DMS53 treated with DMSO at 0.1 percent for 48 hours (cell line): ENCODE measurements around the gene HEXIM1.

Experiments
- DNase-seq: peaks from one replicate; lab custom pipeline; 2025; ENCODE audit not compliant: unreplicated experiment; lab: John Stamatoyannopoulos, UW

Gene HEXIM1

DNA sequence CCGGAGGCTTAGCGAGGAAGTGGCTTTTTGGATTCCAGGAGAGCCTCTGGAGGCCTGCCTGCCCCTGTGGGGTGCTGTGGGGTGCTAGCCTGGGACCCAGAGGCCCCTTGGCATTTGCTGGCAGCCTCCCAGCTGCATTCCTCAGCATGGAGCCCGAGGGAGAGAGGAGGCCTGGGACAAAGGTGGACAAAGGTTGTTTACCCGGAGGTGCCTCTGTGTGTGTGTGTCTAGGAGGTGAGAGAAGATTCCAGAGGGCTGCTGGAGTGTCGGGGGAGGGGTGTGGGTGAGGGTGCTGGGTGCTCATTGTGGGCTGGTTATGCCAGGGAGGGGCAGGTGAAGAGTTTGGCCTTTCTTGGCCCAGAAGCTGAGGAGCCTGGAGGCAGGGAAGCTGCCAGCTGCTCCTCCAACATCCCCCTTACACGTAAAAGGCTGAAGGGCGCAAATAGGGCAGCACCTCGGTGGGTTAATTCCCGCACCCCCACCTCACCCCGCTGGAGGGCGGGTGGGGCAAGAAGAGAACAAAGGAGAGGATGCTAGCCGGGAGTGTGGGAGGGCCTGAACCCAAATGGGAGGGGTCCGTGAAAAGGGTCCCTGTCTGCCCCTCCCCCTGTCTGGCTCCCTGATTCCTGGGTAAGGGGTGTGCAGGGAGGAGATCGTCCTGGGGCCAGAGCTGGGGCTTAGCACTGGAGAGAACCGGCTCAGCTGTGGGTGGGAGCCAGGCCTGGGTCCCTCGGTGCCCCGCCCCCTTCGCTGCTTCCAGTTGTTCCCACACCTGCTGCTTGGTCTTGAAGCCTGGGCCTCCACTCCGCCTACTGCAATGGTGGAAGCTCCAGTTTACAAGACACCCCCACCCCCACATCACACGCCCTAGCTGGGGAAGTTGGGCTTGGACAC is 23.3 kb downstream of the HEXIM1 start:
- no peak for DNase-seq

DNA sequence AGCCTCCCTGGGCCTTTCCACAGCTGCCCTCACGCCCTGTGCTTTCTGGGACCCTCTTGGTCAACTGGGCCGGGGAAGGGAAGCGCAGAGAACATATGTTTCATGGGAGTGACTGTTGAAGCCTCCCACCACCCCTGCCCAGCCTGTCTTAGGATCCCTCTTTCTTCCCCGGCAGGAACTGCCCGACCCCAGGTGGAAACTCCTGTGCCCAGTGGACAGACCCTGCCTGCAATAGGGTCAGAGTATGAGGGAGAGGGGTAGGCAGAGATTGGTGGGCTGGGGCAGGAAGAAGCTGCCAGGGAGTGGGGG is 23.9 kb downstream of the HEXIM1 start:
- no peak for DNase-seq

DNA sequence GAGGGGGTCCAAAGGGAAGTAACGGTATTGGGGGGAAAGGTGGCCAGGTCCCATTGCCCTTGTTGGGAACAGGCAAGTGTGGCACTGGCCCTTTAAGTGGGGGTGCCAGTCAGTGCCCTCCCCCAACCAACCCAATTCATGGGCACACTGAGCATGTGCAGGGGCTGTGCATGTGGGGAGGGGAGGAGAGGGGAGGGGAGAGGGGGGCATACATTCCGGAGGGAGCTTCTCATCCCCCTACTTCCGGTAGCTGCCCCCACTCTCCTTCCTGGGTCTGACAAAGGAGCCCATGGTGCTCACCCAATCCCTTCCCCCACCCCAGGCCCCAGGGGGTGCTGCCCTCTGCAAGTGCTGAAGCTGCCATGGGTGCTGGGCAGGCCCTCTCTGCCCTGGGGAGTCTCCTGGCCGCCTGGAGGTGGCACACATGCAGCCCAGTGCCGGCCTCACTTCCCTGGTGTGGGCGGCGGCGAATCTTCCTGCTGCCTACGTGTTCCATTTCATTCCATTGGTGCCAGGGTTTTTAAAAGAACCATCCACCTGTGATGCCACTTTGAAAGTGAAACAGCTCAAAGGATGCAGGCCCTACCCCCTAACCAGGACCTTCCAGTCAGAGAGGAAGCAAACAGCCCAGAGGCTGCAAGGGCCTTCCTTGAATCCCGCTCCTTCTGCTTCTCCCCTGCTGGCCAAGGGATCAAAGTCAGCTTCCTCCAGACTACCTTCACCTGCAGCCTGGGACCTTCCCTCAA is 24.4 kb downstream of the HEXIM1 start:
- no peak for DNase-seq

DNA sequence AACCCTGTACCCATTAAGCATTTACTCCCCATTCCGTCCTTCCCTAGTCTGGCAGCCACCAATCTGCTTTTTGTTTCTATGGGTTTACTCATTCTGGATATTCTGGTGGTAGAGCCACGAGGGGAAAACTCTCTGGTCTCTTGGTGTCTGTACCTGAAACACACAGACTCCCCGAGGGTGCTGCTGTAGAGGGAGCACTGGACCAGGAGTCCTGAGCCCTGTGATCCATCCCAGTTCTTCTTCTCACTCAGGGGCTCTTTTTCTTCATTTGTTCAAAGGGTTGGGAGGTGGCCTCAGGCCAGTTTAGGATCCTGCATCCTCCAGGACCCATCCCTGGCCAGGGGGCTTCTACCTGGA is 27.5 kb downstream of the HEXIM1 start:
- DNase-seq: no peak

DNA sequence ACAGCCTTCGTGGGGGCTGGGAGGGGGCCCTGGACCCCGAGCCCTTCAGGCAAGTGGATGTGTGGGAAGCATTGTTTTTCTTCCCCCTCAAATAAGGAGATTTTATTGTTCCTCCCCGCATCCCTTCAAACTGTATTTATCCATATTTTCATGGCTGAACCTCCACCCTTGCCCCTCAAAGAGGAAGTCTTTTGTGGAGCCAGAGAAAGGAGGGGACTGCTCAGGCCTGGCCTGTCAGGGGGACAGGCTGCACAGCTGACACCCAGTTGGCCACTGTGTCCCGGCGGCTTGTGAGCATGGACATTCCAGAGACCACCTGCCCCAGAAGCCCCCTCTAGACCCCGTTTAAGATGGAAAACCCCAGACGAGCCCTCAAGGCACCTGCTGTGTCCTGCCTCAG is 29.3 kb downstream of the HEXIM1 start:
- DNase-seq: no peak

DNA sequence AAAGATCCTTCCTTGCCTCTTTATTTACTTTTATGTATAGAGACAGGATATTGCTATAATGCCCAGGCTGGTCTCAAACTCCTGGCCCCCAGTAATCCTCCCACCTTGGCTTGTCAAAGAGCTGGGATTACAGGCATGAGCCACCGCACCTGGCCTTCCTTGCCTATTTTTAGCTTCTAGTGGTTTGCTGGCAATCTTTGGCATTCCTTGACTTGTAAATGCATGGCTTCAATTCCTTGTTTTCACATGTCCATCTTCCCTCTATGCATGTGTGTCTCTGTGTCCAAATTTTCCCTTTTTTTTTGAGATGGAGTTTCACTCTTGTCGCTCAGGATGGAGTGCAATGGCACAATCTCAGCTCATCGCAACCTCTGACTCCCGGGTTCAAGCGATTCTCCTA is 35.9 kb downstream of the HEXIM1 start:
- no peak for DNase-seq

DNA sequence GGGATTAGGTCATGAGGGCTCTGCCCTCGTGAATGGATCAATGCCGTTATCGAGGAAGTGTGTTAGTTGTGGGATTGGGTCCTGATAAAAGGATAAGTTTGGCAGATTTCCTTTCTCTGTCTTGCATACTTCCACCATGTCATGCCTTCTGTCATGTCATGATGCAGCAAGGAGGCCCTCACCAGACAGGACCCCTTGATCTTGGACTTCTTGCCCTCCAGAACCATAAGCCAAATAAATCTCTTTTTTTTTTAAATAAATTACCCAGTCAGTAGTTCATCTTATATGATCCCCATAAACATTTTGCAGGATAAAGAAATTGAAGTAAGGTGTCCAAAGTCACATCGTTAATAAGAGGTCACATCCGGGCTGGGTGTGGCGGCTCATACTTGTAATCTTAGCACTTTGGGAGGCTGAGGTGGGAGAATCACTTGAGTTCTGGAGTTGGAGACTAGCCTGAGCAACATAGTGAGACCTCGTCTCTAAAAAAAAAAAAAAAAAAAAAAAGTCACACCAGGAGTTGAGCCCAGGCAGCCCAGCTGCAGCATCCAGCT is 38.6 kb downstream of the HEXIM1 start:
- no peak for DNase-seq

DNA sequence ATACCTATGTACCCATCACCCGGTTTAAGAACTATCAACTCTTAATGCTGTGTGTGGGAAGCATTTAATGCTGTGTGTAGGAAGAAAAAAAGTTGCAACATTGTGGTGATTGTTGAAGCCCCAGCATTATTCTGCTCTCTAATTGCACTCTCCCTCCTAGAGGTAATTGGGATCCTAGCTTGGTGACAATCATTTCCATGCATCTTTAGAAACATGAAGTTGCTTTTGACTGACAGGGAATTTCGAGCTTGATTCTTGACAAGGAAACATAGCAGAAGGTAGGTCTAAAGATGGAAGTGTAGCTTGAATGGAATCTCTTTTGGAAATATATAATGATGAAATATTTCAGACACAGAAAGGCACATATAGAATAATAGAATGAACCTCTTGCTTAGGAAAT is 40.7 kb downstream of the HEXIM1 start:
- DNase-seq: no peak

DNA sequence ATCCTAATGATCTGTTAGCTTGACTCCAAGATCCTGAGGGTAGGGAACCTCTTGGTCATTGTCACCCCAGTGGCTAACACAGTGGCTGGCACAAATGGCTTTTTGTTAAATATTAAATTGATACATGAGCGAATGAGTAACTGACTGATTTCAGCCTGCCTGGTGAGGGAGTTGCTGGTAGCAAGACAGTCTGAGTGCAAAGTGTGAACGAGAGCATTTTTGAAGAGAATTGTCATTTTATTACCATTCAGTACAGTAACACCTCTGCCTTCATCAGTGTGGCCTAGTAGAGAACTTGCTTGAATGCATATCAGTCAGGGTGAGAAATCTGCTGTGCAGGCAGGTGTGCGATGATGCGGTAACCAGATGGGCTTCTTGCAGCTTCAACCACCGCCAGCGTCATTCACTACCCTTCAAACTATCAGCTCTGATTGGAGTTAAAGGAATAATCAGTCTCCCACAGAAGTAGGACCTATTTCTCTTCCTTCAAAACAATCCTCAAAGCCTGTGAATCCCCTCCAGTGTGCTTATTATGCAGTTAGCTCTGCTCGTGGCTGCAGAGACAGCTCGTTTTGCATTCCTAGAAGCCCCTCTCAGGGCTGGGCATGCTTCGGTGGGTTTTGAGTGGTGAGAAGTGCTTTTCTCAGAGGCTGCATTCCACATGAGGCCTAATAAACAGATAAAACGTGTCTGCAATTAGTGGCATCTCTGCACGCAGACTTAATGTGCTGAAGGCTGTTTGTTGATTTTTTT is 42.4 kb downstream of the HEXIM1 start:
- no peak for DNase-seq

DNA sequence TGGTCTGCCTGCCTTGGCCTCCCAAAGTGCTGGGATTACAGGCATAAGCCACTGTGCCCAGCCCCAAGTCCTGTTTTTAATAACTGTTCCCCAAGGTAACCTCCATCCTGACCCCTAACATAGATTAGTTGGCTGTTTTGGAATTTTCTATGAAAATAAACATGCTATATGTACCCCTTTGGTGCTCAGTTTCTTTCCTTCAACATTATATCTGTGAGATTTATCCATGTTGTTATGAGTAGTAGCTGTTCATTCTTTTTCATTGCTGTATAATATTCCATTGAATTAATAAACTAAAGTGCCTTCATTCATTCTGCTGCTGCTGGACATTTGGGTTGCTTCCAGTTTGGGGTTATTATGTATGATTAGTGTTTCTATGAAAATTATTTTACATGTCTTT is 47.1 kb downstream of the HEXIM1 start:
- DNase-seq: no peak

DNA sequence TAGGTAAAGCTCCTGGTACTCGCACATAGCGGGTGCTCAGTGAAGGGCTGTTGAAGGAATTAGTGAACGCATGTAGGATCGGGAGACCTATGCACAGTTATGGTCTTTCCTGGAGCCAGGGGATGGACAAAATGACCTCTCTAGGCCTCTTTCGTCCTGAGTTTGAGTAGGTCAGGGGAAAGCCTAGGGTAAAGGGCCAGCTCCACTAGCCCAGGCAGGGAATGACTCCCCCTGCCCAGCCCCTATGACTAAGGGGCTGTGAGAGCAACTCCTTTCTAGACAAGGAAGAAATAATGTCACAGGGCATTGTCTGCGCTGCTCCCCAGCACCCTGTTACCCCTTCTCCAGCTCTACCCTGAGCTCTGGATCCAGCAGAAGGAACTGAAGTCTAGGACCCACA is 48.8 kb downstream of the HEXIM1 start:
- DNase-seq: no peak

DNA sequence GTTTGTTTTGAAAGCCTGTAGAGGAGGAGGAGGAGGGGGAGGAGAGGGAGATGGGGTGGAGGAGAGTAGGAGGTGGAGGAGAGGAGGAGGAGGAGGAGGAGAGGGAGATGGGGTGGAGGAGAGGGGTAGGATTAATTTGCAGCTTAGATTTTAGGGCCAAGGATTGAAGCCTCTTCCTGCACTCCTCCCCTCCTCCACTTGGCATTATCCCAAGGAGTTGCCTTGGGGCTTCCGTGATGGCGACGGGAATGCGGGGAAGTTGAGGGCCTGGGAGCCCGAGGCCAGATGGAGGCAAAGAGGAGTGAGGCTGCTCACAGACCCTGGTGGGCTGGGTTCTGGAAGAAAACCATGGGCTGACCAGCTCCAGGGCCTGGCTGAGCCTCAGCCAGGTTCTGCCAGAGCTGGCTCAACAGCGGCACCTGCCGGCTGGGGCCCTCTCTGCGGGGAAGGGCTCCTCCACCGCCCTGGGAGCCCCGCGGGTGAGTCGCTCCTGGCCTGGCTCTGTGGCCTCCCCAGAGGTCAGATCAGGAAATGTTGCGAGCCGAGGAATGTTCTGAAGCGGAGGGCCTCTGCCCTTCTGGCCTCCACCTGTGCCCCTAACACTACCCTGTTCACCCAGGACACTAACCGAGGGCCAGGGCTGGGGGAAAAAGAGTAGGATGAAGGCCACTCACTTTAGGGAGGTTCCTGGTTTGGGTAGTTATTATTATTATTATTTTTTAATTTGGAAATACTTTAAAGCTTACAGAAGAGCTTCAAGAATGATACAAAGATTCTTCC is 49.5 kb downstream of the HEXIM1 start:
- DNase-seq: peak; percentile 88

DNA sequence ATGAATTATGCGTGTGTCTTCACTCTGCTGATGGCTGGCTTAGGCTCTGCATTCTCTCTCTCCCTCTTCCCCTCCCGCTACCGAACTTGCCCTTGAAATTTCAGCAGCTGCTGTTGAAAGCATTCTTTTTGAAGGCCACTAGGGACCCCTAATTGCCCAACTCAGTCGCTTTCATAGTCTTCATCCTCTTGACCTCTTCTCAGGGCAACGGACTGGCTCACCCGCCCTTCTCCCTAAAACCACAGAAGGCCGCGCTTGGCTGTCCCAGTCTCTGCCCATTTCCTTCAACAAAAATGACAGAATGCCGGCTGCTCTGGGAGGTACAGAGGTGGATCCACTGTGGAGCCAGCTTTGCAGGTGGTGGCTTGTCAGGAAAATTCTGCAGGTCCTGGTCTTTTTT is 52.4 kb downstream of the HEXIM1 start:
- DNase-seq: no peak

DNA sequence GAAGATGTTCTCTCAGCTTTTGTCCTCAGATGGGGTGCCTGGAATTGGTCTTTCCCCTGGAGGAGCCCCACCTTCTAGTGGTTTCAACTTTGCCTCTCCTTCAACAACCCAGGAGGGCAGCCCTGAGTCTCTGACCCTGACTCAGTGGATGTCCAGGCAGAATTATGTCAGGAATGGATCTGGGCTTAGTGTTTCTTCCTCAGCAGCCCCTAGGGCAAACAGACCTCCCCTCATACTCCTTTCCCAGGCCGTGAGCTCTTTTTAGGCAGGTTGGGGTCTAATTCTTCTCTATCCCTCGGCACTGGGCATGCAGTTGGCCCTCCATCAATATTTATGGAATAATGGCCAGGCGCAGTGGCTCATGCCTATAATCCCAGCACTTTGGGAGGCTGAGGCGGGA is 53.2 kb downstream of the HEXIM1 start:
- DNase-seq: no peak
